Activated T-cell treated with anti-CD3 and anti-CD28 coated beads, Interleukin-2, amount 50 U/mL, for 48 hours (primary cell): ENCODE measurements around the gene C1QTNF8.

Experiments
- DNase-seq, 2 experiments: peaks; one replicate each; pipeline ENCODE4 v3.0.0-alpha.2; 2020

C1QTNF8 gene, protein sequence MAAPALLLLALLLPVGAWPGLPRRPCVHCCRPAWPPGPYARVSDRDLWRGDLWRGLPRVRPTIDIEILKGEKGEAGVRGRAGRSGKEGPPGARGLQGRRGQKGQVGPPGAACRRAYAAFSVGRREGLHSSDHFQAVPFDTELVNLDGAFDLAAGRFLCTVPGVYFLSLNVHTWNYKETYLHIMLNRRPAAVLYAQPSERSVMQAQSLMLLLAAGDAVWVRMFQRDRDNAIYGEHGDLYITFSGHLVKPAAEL

DNA sequence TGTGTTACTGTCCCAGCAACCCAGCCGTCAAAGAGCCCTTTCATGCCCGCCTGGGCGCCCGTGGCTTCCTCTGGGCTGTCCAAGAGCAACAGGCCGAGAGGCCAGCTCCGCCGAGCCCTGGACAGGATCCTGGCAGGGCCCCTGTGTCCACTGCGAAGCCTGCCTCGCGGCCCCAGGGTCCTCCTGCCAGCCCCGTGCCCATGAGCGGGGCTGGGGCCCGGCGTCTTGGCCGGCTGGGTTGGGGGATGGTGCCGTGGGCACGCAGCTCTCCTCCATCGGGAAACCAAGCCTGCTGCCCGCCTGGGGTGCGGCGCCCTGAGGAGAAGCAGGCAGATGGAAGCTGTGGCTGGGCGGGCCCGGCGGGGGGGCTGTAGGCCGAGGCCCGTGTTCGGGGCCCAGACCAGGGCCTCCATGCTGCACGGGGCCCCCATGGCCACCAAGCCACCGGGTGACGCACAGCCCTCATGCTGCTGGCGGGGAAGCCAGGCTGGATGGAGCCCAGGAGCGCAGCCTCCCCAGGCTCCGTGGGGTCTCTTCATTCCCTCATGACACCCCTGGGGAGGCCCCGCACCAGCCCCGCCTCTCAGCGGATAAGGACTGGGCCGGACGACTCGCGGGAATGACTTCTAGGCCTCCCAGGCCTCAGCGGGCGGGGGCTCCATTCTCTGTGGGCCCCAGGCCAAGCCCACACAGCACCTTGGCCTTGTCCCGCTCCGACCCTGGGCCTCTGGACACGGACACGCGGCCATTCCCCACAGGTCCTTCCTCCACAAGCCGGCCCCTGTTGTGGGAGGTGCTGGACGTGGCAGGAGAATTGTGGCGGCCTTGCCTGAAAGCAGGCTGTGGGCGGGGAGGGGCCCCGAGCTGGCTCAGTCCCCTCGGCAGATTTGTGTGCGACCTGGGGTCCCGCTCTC is at the start of gene C1QTNF8:
Gene C1QTNF8 (minus strand): TSS at position 76 of the 914 bp plus-strand sequence. CDS start 1,322 bp downstream, outside the sequence.
- no peak for DNase-seq

- no peak for DNase-seq
These were observed 49.5 kb upstream of the C1QTNF8 start for GRCh38 chr16:1145383-1146100.

DNA sequence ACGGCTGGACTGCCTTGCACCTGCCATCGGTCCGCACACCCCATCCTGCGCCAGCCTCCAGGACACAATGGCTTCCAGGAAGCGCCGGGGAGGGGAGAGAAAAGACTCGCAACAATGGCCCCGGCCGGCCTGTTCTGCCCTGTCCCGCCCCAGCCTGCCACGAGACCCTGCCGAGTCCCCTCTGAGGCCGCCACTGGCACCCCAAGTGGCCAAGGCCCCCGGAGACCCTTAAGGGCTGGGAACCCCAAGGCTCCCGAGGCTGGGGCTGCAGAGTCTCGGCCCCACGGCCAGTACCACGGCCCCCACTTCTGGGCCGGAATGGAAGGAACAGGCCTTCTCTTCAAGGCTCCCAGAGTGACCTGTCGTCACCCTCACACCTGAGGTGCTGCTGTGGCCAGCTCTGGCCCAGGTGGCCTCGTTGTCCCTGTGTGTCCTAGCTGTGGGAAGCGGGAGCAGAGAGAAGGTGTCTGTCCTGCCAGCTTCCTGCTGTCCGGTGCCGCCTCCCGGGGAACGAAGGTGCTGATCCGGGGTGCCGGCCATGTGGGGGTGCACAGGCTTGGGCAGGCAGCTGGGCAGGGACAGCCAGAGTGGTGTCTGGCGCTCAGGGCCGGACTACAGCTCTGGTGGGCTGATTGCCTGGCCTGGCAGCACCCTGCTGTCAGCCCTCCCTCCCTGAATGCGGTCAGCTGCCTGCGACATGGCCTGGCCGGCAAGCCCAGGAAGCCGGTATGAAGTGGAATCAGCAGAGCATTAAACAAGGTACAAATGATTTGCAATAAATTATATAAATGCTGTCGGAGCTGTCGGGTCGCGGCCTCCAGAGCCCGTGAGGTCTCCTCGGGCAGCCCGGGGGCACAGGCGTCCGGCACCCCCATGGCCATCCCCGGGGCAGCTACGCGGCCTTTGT is 48.7 kb upstream of the C1QTNF8 start:
- no peak for DNase-seq

DNA sequence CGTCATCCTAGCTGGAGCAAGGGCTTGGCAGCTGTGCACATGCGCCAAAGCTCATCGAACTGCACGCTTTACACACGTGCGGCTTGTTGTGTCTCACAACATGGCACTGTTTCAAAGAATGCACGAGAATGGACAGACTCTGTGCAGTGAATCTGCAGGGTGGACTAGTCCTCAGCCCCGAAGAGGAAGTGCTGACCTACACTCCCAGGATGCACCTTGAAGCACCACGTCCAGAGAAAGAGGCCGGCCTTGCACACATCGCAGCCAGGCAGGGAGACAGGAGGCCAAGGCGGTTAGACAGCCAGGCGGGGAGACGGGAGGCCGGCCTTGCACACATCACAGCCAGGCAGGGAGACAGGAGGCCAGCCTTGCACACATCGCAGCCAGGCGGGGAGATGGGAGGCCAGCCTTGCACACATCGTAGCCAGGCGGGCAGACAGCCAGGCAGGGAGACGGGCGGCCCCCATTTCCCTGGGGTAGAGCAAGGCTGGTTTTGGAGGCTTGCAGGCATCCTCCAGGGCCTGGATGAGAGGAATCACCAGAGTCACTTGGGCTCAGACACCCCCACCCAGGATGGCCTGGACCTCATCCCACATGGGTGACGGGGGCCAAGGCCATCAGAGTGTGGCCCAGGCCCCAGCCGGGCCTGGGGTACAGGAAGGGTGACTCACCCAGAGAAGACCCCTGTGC is 47.9 kb upstream of the C1QTNF8 start:
- DNase-seq, result no peak

DNA sequence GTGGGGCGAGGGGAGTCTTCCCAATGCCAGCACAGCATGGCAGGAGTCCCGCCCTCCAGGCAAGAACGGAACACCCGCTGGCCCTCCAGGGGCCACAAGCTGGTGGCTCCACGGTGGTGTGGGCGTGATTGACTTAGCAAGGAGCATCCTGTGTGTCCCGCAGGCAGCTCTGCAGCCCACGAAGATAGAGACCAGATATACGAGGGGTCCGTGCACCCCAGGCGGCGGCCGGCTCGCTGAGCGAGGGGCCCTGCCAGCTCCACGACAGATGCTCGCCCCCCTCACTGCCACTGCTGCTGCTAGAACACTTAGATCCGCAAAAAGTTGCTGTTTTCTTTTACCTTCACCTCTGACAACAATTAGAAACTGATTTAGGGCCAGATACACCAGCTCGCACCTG is 46.9 kb upstream of the C1QTNF8 start:
- no peak for DNase-seq

- DNase-seq, result no peak
These were observed 45.7 kb upstream of the C1QTNF8 start for GRCh38 chr16:1141716-1142115.

- no peak for DNase-seq
These were observed 45.1 kb upstream of the C1QTNF8 start for GRCh38 chr16:1141191-1141590.

GRCh38 chr16:1140582-1141162 is 44.6 kb upstream of the C1QTNF8 start:
- no peak for DNase-seq

DNA sequence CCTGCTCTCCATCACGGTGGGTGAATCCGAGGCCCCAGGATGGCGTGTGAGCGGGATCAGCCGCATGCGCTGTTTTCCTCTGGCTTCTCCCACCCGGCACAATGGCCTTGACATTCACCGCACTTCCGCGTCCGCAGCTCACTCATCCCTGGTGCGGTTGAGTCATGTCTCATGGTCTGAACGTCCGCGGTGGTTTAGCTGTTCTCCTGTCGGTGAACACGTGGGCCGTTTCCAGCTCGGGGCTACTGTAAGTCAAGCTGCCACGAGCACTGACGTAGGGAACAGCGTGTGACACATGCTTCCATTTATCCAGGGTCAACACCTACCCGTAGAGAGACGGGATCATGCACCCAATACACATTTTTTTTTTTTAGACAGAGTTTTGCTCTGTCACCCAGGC is 41.6 kb upstream of the C1QTNF8 start:
- DNase-seq, result no peak

DNA sequence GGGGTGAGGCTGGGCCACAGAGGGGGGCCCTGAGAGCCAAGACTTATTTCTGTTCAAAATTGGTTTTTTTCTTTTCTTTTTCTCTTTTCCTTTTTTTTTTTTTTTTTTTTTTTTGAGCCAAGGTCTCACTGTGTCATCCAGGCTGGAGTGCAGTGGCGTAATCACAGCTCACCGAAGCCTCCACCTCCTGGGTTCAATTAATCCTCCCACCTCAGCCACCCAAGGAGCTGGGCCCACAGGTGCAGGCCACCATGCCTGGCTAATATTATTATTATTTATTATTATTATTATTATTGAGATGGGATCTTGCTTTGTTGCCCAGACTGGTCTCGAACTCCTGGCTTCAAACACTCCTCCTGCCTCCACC is 39.4 kb upstream of the C1QTNF8 start:
- no peak for DNase-seq

GRCh38 chr16:1134776-1135458 is 38.9 kb upstream of the C1QTNF8 start:
- no peak for DNase-seq

DNA sequence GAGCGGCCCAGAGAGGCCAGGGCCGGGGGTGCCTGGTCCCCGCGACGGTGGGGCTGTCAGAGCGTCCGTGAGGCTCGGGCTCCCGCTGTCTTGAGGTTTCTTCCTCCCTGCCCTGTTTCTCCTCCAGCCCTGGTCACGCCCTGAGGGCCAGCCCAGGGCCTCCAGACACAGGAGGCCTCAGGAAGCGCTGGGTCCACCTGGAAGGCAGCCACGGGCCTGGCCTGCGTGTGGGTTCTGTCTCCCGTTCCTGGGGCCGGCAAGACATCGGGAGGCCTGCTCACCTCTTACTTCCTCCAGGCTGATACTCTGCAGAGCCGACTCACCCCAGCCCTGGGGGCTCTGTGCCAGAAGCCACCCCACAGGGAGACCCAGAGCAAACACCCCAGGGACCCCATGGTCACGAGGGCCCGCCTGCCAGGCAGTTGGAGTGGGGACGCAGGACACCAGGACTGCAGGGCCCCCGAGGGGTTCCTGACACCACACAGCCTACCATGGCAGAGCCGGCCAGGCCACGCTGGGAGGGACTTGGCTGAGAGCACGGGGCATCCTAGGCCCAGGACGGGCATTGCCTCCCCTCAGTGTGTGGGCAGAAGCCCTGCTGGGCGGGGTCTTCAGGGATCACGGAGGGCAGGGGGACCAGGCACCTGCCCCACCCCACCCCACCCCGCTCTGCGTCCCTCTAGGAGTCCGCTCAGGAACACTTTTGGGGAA is 37.9 kb upstream of the C1QTNF8 start:
- no peak for DNase-seq

DNA sequence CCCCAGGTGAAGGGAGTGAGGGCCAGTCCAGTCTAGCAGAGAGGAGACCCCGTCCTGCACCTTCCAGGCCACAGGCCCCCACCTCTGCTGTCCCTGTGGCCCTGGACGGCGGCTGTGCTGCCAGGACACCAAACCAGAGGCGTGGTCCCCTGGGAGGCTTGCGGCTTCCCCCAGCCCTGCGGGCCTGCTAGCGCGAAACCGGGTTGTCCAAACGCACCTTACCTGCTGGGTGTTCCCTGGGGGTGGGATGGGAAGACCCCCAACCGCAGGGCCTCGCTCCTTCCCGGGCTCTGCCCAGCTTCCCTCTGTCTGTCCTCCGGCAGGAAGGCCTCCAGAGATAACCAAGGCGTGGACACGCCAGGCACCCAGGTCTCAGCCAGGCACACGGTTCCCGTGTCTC is 37.2 kb upstream of the C1QTNF8 start:
- DNase-seq, result no peak

GRCh38 chr16:1132431-1132830 is 36.4 kb upstream of the C1QTNF8 start:
- DNase-seq, result no peak

DNA sequence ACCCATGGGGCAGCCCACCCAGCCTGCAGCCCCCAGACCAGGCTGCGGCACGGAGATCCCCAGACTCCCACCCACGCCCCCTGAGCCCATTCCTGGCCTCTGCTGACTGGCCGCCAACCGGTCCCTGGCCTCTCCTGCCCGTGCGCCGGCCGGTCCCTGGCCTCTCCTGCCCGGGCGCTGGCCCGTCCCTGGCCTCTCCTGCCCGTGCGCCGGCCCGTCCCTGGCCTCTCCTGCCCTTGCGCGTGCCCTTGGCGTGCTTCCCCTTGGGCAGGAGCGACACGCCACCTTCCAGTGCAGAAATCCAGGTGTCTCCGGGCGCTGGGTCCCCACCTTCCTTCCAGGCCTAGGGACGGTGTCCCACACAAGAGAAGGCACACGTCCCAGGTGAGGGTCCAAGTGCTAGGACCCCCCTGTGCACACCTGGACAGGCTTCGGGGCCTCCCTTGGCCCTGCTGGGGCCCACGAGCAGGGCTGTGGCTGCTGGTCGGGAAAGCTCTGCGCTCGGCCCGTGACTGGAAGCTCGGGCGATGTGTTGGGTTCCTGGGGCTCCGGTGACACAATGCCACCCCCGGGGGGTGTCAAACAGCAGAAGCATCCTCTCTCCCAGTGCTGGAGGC is 35.4 kb upstream of the C1QTNF8 start:
- DNase-seq, result no peak

DNA sequence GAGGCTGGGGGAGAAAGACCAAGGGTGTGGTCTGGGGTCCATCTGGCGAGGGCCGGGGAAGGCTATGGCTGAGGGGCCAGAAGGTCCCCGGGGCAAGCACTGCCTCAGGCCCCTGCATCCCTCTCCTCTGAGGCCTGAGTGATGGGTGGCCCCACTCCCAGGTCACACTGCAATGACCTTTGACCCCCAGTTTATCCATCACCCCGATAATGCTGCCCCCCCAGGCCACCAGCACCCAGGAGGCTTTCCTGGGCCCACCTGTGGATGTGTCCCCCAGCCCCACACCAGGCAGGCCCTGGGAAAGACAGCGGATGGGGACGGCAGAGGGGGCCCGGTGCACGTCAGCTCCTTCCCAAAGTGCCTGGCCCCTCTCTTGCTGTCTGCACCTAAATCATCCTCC is 34.3 kb upstream of the C1QTNF8 start:
- DNase-seq, result no peak

- DNase-seq, result no peak
These were observed 33.3 kb upstream of the C1QTNF8 start for GRCh38 chr16:1129106-1129960.

GRCh38 chr16:1127971-1128715 is 32.1 kb upstream of the C1QTNF8 start:
- DNase-seq, result no peak
